C4-2B (cell line): ENCODE results near the gene CASKIN2.

ENCODE experiments used
- CTCF ChIP-seq: fragments of 450-650 bp; conservative IDR thresholded peaks from 2 replicates; pipeline ENCODE4 v1.5.1; 2017; ENCODE audit warnings: mild to moderate bottlenecking
- ZFX ChIP-seq: fragments of 450-650 bp; IDR thresholded peaks from 2 replicates; pipeline ENCODE4 v1.6.1; 2017

GRCh38 chr17:75490953-75491649, 24.2 kb downstream of the CASKIN2 start:
- TF ChIP-seq CTCF = no peak
- TF ChIP-seq ZFX = no peak
